ENCODE data around the gene C6orf132. TPM values are rescaled to one million over a fixed set of nuclear protein-coding genes. Genes with fewer than 3 reads are reported as not detected.

The C6orf132 gene
- total and polyA plus RNA-seq, 2 of the 8 experiments (the other 6 are each of a cell fraction or from before 2014, with no cell fraction given) = 31.5 to 64.0 TPM

GRCh38 chr6:42142118-42142835 lies at the start of gene C6orf132 (continued):
- TF ChIP-seq GABPA (IDR thresholded peaks at IDR 0.05; ENCODE audit: borderline replicate concordance, insufficient read depth, low read length) (no peak), RAD21 (IDR thresholded peaks at IDR 0.05 in 1 of 2, conservative IDR thresholded peaks at IDR 0.05 in 1 of 2; ENCODE audit: low read depth in 2 of 2, low read length in 2 of 2) (no peak), RXRA (IDR thresholded peaks at IDR 0.05; ENCODE audit: insufficient read depth, low read depth, low read length) (no peak)

Measured in H1 (cell line).